HL-60 (cell line): ENCODE results near the gene NMNAT1.

Source experiments
- DNase-seq, 2 experiments: peaks; one replicate each; pipeline ENCODE4 v3.0.0-alpha.2; 2010 to 2020; ENCODE audit warnings: low read depth in 1 of 2, low spot score in 1 of 2
- H3K27ac ChIP-seq: fragments of 250-450 bp; sonication (Bioruptor Pico); replicated peaks from 2 replicates; pipeline ENCODE4 v1.5.1; 2020; ENCODE audit warnings: mild to moderate bottlenecking, moderate library complexity
- H3K27me3 ChIP-seq: fragments of 250-450 bp; sonication (Bioruptor Pico); 2 replicates; pipeline ENCODE4 v1.5.1; 2021; ENCODE audit warnings: mild to moderate bottlenecking, moderate library complexity; ENCODE audit not compliant: insufficient read depth, poor library complexity, severe bottlenecking
- H3K4me3 ChIP-seq: replicated peaks from 2 replicates; pipeline ENCODE4 v1.5.1; 2011; ENCODE audit warnings: mild to moderate bottlenecking, control low read depth, low read length; ENCODE audit not compliant: insufficient read depth
- GABPA ChIP-seq: IDR thresholded peaks from 2 replicates; pipeline ENCODE4 v1.6.1; 2012; ENCODE audit warnings: low read depth
- POLR2AphosphoS5 ChIP-seq: IDR thresholded peaks from 2 replicates; pipeline ENCODE4 v1.6.1; 2012; ENCODE audit warnings: low read depth
- SPI1 ChIP-seq: IDR thresholded peaks from 2 replicates; pipeline ENCODE4 v1.6.1; 2012; ENCODE audit warnings: low read depth, mild to moderate bottlenecking, borderline replicate concordance
- TF ChIP-seq, protein P1 (sequence below): IDR thresholded peaks from 2 replicates; pipeline ENCODE4 v1.6.1; 2012; ENCODE audit warnings: low read depth; ENCODE audit not compliant: insufficient replicate concordance
- TF ChIP-seq, protein P2 (sequence below): IDR thresholded peaks from one replicate; pipeline ENCODE4 v1.5.1; 2011; ENCODE audit warnings: low read length, control low read depth, inconsistent platforms; ENCODE audit not compliant: insufficient read depth

Gene NMNAT1

DNA sequence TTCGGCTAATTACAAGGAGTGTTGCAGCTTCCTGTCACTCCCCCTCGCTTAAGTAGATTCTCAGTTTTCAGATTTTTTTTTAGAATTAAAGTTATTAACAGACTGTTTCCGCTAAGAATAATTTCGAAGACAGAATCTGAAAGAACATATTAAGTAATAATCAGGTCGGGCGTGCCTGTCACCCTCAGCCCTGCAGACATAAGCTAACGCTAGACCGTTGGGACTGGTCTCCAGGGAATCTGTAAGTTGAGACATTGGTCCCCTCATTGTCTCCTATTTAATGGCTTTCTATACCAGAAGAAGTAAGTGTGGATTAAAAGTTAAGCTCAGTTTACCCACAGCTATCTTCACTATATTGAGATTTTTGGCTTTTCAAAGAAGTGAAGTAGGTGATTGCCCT is 14.5 kb downstream of the NMNAT1 start:
- Histone ChIP-seq H3K27ac (no peak overlapping the region), H3K27me3 (no peaks in the 10 kb centered on the region), H3K4me3 (no peak overlapping the region)
- TF ChIP-seq SPI1 = no peak
- TF ChIP-seq, protein P1, sequence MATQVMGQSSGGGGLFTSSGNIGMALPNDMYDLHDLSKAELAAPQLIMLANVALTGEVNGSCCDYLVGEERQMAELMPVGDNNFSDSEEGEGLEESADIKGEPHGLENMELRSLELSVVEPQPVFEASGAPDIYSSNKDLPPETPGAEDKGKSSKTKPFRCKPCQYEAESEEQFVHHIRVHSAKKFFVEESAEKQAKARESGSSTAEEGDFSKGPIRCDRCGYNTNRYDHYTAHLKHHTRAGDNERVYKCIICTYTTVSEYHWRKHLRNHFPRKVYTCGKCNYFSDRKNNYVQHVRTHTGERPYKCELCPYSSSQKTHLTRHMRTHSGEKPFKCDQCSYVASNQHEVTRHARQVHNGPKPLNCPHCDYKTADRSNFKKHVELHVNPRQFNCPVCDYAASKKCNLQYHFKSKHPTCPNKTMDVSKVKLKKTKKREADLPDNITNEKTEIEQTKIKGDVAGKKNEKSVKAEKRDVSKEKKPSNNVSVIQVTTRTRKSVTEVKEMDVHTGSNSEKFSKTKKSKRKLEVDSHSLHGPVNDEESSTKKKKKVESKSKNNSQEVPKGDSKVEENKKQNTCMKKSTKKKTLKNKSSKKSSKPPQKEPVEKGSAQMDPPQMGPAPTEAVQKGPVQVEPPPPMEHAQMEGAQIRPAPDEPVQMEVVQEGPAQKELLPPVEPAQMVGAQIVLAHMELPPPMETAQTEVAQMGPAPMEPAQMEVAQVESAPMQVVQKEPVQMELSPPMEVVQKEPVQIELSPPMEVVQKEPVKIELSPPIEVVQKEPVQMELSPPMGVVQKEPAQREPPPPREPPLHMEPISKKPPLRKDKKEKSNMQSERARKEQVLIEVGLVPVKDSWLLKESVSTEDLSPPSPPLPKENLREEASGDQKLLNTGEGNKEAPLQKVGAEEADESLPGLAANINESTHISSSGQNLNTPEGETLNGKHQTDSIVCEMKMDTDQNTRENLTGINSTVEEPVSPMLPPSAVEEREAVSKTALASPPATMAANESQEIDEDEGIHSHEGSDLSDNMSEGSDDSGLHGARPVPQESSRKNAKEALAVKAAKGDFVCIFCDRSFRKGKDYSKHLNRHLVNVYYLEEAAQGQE = no peak
- TF ChIP-seq, protein P2, sequence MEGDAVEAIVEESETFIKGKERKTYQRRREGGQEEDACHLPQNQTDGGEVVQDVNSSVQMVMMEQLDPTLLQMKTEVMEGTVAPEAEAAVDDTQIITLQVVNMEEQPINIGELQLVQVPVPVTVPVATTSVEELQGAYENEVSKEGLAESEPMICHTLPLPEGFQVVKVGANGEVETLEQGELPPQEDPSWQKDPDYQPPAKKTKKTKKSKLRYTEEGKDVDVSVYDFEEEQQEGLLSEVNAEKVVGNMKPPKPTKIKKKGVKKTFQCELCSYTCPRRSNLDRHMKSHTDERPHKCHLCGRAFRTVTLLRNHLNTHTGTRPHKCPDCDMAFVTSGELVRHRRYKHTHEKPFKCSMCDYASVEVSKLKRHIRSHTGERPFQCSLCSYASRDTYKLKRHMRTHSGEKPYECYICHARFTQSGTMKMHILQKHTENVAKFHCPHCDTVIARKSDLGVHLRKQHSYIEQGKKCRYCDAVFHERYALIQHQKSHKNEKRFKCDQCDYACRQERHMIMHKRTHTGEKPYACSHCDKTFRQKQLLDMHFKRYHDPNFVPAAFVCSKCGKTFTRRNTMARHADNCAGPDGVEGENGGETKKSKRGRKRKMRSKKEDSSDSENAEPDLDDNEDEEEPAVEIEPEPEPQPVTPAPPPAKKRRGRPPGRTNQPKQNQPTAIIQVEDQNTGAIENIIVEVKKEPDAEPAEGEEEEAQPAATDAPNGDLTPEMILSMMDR = no peak
- TF ChIP-seq POLR2AphosphoS5 = no peak
- TF ChIP-seq GABPA = no peak
- DNase-seq = no peak

DNA sequence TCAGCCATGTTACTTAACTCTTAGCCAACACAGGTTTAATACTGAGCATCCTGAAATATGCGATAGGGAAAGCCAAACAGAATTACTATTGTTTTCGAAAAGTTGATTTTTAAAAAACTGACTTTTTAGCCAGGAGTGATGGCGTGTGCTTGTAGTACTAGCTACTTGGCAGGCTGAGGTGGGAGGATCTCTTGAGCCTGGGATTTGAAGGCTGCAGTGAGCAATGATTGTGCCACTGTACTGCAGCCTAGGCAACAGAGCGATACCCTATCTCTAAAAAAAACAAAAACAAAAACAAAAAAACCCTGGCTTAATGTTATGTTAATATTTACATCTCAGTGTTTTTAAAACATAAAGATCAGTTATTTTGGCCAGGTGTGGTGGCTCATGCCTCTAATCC is 16.7 kb downstream of the NMNAT1 start:
- Histone ChIP-seq H3K4me3 (no peak overlapping the region), H3K27ac (no peak overlapping the region), H3K27me3 (no peaks in the 10 kb centered on the region)
- TF ChIP-seq GABPA = no peak
- TF ChIP-seq, protein P1 = no peak
- TF ChIP-seq, protein P2 = no peak
- TF ChIP-seq SPI1 = no peak
- no peak for DNase-seq

DNA sequence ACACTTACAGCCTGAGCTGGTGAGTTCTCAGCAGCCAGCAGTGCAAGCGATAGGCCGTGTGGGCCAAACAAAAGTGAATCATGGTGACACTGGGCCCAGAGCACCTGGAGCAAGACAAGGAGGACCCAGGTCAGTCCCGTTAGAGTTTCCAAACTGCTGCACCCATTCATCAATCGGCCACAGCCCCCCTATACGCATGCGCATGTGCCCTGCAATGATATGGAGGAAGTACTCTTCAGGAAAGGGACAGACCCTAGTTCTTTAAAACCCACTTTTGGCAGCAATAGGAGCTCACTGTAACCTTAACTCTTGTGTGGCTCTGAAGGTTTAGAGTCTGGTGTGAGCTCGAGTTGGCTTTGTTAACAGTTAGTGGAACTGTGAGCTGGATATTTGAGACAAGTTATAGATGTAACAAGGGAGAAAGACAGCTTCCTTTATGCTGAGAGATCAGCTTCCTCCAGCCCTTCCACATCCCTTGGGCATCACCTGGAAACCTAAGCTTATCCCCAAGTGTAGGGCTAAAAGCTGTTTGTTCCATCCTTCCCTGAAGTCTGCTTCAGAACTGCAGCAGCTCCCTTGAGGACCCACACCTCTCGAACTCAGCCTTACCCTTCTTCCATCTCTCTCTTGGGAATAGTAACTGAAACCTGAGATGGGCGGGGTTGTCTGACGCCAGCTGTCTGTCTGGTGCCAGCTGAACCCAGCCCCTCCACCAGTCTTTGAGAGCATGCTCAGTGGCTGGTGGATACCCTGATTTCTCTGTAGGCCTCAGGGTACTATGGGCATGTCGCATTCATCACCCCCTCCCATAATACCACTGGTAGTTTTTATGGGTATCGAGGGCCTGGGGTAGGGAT is 17.7 kb downstream of the NMNAT1 start:
- no peak overlapping the region for H3K27ac ChIP-seq
- TF ChIP-seq, protein P1 = no peak
- TF ChIP-seq POLR2AphosphoS5 (no peak), GABPA (no peak), SPI1 (no peak)
- TF ChIP-seq, protein P2 = no peak
- no peak for DNase-seq
- no peak overlapping the region for H3K4me3 ChIP-seq
- H3K27me3 ChIP-seq = no peaks in the 10 kb centered on the region
